ENCODE data around the gene CREM. TPM values are rescaled to one million over a fixed set of nuclear protein-coding genes. Genes with fewer than 3 reads are reported as not detected.

CREM gene
- total RNA-seq, 6 donors from 2014 or later, result 5.4 to 35.7 (median 23.1) TPM

- no peak overlapping the region for H3K27ac ChIP-seq
- H3K9me3 ChIP-seq, result no peaks in the 10 kb centered on the region
- H3K27me3 ChIP-seq, result no peaks in the 10 kb centered on the region
- ATAC-seq (ENCODE audit: low FRiP score in 2 of 2) (no peak), DNase-seq (no peak)
- TF ChIP-seq CTCF (IDR thresholded peaks at IDR 0.05) (no peak), POLR2AphosphoS5 (IDR thresholded peaks at IDR 0.05) (no peak), POLR2A (IDR thresholded peaks at IDR 0.05) (no peak), EP300 (IDR thresholded peaks at IDR 0.05) (no peak)
- WGBS, 2 donors, result 80 to 83% methylated on average over 2 of the region's 2 CpGs
- H3K4me1 ChIP-seq, result no peaks in the 10 kb centered on the region
- H3K4me3 ChIP-seq, result no peak overlapping the region
- no peaks in the 10 kb centered on the region for H3K36me3 ChIP-seq
Measured at GRCh38 chr10:35096312-35096711, 30.3 kb upstream of the CREM start.

- Histone ChIP-seq H3K27ac (no peak overlapping the region), H3K4me1 (no peaks in the 10 kb centered on the region), H3K27me3 (no peaks in the 10 kb centered on the region), H3K9me3 (no peaks in the 10 kb centered on the region), H3K4me3 (no peak overlapping the region), H3K36me3 (no peaks in the 10 kb centered on the region)
- WGBS, 2 donors, result 85 to 88% methylated on average over 1 of the region's 1 CpG
- TF ChIP-seq POLR2A (IDR thresholded peaks at IDR 0.05), result no peak
- TF ChIP-seq CTCF (IDR thresholded peaks at IDR 0.05), result no peak
- DNase-seq (no peak), ATAC-seq (ENCODE audit: low FRiP score in 2 of 2) (no peak)
Measured at GRCh38 chr10:35097510-35097909, 29.1 kb upstream of the CREM start.

- no peaks in the 10 kb centered on the region for H3K36me3 ChIP-seq
- no peak overlapping the region for H3K4me3 ChIP-seq
- no peaks in the 10 kb centered on the region for H3K27me3 ChIP-seq
- TF ChIP-seq POLR2A (IDR thresholded peaks at IDR 0.05) (no peak), EP300 (IDR thresholded peaks at IDR 0.05) (no peak), POLR2AphosphoS5 (IDR thresholded peaks at IDR 0.05) (no peak), CTCF (IDR thresholded peaks at IDR 0.05) (no peak)
- H3K9me3 ChIP-seq, result no peaks in the 10 kb centered on the region
- WGBS, 2 donors, result 62 to 80% methylated on average over 6 to 7 of the region's 7 CpGs
- DNase-seq, result no peak
- no peaks in the 10 kb centered on the region for H3K4me1 ChIP-seq
- ATAC-seq (ENCODE audit: low FRiP score in 2 of 2), result no peak
- no peak overlapping the region for H3K27ac ChIP-seq
Measured at GRCh38 chr10:35103882-35104281, 22.8 kb upstream of the CREM start.

DNA sequence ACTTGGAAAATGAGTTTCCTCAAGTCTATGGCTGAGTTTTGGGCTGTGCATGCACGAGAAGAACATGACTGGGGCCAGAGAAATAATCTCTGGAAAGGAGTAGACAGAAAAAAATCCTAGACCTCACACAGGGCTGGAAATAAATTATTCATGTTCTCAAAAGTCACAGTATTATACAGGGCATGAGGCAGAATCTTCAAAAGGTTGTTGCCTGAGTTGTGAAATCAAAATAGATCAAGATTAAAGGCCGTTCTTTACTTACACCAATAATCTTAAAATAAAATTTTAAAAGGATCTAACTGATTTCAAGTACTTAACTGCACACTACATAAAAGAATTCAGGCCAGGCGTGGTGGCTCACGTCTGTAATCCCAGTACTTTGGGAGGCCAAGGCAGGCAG, 14.1 kb upstream of the CREM start:
- Histone ChIP-seq H3K27ac (no peak overlapping the region), H3K4me3 (no peak overlapping the region), H3K27me3 (no peaks in the 10 kb centered on the region), H3K9me3 (no peaks in the 10 kb centered on the region), H3K4me1 (no peaks in the 10 kb centered on the region), H3K36me3 (no peaks in the 10 kb centered on the region)
- ATAC-seq (ENCODE audit: low FRiP score in 2 of 2) (no peak), DNase-seq (no peak)
- WGBS, 2 donors, result 84 to 91% methylated on average over 4 of the region's 4 CpGs
- no peak for TF ChIP-seq POLR2A (IDR thresholded peaks at IDR 0.05)
- no peak for TF ChIP-seq EP300 (IDR thresholded peaks at IDR 0.05)
- TF ChIP-seq CTCF (IDR thresholded peaks at IDR 0.05), result no peak
- TF ChIP-seq POLR2AphosphoS5 (IDR thresholded peaks at IDR 0.05), result no peak

DNA sequence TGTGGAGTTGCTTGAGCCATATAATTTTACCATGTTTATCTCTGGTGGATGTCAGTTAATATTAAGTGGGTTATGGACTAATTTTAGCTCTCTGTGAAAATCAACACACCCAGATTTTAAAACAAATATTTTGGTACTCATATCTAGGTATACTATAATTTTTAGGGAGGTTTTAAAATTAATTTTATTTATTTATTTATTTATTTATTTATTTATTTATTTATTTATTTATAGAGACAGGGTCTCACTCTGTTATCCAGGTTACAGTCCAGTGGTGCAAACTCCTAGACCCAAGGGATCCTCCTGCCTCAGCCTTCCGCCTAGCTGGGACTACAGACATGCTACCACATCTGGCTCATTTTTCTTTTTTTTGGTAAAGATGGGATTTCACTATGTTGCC, 7.3 kb upstream of the CREM start:
- WGBS, 2 donors, result 74 to 90% methylated on average over 1 of the region's 1 CpG
- Histone ChIP-seq H3K36me3 (no peaks in the 10 kb centered on the region), H3K9me3 (no peaks in the 10 kb centered on the region), H3K27me3 (no peaks in the 10 kb centered on the region), H3K4me3 (no peak overlapping the region), H3K27ac (no peak overlapping the region), H3K4me1 (peaks cover 0 to 6% (median 0%) of the 10 kb centered on the region in 4 donors)
- no peak for TF ChIP-seq EP300 (IDR thresholded peaks at IDR 0.05)
- no peak for TF ChIP-seq POLR2A (IDR thresholded peaks at IDR 0.05)
- no peak for TF ChIP-seq POLR2AphosphoS5 (IDR thresholded peaks at IDR 0.05)
- TF ChIP-seq CTCF (IDR thresholded peaks at IDR 0.05), result no peak
- ATAC-seq (ENCODE audit: low FRiP score in 2 of 2), result no peak
- no peak for DNase-seq
